Skin of body (tissue), 2 donors: ENCODE results near the gene GLMN. TPM values are rescaled to one million over a fixed set of nuclear protein-coding genes. Genes with fewer than 3 reads are reported as not detected.

Source experiments
- DNase-seq: peaks from one replicate; lab custom pipeline; 2025; lab: John Stamatoyannopoulos, UW
- total RNA-seq: library from RNA; depleted of rRNA; stranded (reverse); fragments of >200 nt; gene quantifications from one replicate; pipeline ENCODE4 v1.2.3, GENCODE V29; 2014

Gene GLMN
- 16.2 TPM for total RNA-seq

GRCh38 chr1:92298573-92299476, at the start of gene GLMN, which contains the start of gene RPAP2:
GLMN (minus strand) TSS chr1:92298987; CDS start chr1:92297999, 988 bp downstream.
RPAP2 (plus strand) TSS chr1:92299059; CDS start chr1:92299074, 15 bp downstream.
- peak; percentile 67 for DNase-seq

- DNase-seq: no peak
These were observed 48.3 kb upstream of the GLMN start for GRCh38 chr1:92346866-92347640.

GRCh38 chr1:92343061-92343460, 44.3 kb upstream of the GLMN start:
- DNase-seq: no peak

GRCh38 chr1:92342401-92342800, 43.6 kb upstream of the GLMN start:
- DNase-seq: no peak

DNA sequence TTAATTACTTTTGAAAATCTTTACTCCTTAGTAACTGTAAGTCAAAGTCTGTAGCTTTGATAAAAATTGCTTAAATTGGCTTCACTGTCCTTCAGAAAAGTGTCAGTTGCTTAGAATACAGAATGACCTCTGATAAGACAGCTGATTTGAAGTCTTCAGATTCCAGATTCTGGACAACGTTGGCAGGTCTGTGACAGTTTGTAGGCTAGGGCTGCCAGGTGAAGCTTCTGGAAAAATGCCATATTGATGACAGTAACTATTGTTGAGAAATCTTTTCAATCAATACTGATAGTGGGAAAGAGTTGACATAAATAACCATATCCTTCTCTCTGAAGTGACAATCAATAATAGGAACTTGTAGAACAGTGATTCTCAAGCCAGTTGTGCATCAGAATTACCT, 41.4 kb upstream of the GLMN start:
- no peak for DNase-seq

DNA sequence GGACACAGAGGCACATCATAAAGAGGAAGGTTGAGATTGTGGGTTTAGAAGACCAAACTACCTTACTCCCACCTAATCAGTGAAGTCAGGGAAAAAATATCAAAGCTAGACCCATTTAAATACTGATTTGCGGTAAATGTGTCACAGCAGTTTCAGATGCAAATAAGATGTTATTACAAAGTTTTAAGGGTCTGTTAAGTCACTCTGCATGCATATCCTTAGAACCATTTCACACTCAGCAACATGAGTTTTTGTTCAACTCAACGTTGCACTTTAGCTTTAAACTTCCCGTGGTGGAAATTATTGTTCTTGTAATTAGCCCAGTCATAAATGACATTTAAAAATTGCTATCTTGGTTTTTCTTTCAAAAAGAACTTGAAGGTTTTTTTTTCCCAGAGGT, 34.9 kb upstream of the GLMN start:
- DNase-seq: no peak

- no peak for DNase-seq
These were observed 30.8 kb upstream of the GLMN start for GRCh38 chr1:92329347-92330129.

DNA sequence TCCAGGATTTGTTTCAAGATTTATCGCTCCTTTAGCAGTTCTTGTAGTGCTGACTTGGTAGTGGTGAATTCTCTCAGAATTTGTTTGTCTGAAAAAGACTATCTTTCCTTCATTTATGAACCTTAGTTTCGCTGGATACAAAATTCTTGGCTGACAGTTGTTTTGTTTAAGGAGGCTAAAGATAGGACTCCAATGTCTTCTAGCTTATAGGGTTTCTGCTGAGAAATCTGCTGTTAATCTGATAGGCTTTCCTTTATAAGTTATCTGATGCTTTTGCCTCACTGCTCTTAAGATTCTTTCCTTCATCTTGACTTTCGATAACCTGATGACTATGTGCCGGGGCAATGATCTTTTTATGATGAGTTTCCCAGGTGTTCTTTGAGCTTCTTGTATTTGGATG, 29.0 kb upstream of the GLMN start:
- DNase-seq: no peak

DNA sequence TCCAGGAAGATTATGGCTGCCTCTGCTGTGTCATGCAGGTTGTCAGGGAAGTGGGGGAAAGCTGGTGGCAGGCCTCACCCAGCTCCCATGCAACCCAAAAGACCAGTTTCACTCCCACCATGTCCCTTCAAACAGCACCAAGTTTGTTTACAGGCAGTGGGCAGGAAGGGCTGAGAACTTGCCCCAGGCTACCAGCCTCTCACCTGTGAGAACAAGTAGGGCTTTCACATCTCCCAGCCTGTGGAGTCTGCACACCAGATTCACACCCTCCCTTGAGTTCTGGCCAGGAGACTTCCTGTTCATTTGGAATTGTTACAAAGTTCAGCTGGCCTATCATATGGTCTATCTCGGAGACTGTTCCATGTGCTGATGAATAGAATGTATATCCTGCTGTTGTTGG, 27.9 kb upstream of the GLMN start:
- no peak for DNase-seq

DNA sequence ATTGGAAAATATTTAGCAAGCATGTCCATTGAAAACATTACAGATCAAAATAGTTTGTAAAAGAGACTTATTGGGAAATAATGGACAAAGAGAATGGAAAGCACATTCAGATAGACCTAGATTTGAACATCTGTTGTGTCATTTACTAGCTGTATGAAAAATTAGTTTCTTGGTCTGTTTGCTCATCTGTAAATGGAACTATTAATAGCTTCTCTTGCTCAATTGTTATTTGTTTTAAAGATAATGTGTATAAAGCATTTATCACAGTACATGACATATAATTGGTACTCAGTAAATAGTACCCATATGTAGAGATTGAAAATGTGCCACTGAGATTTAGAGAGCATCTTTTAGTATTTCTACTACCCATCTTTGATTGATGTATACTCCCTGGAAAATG, 26.0 kb upstream of the GLMN start:
- no peak for DNase-seq

GRCh38 chr1:92323473-92324453, 25.0 kb upstream of the GLMN start:
- DNase-seq: no peak

DNA sequence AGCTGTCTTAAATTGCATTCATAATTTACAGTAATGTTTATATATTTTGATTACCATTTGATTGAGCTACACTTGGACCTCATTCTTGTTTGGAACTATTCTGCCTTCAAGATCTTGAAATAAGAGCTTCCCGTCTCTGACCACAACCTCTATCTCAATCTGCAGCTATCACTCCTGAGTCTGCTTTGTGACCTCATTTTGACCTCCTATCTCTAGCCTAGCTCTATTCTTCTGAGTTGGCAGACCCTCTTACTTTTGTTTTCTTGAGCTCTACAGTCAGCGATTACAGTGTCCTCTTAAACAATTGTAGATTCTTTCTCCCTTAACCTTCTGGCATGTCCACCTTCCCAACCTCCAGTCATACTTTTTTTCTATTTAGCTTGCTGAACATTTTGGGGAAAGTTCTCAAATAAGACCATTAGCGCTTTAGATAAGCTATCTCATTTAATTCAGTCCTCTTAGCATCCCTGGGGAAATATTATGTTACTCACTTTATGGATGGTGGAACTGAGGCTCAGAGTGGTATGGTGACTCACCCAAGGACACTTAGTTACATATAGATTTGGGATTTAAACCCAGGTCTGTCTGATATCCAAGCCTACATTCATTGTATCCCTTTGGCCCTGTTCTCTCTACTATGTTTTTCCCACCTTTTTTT, 19.2 kb upstream of the GLMN start:
- DNase-seq: no peak

DNA sequence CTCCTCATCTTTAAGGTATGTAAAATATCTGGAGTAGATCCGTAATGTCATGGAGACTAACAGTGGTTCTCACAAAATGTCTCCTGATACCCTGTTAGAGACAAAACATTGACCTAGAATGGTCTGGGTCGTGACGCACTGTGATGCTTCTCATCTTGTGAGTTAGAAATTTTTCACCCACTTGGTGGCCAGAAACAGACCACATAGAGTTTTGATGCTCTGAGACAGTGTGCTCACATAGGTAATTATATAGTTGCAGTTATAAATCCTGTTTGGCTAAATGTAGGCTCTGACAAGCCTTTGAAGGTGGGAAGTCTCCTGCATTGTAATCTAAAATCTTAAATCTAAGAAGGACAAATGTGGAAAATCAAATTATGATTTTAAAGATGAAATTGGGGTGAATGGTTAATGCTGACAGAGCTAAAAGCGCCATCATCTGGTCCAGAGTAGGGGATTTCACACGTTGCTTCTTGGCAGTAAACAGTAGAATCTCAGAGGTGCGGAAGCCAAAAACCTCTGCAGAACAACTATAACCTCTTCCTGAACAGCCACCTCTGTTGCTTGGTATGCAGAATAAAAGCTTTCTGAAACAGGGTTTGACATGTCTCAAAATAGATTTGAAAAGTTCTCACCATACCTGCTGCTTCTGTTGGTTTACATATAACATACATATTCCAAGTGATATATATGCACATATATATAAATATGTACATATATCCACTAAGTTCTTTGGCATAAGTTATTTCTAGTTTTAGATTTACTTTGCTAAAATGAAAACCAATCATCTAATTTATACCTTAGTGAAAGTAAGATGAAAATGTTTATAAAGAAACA, 17.2 kb upstream of the GLMN start:
- DNase-seq: no peak

- no peak for DNase-seq
These were observed 15.2 kb upstream of the GLMN start for GRCh38 chr1:92314024-92314423.

DNA sequence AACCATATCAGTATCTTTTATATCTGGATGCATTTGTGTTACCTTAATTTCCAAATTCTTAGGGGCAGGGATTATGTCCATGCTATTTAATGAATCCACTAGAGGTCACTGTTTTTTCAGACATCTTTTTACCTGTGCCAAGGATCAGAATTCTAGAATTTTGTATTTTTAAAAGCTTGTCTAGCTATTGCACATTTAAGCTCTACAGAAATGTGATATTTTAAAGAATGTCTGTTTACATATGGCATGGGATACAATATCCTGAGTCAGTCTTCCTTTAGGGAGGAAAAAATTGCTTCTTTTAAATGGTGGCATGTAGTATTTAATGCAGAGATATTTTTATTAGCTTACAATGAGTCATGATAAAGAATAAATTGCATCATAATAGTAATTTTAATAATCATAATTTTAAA, 11.4 kb upstream of the GLMN start:
- DNase-seq: no peak

GRCh38 chr1:92307980-92308379, 9.2 kb upstream of the GLMN start:
- no peak for DNase-seq

DNA sequence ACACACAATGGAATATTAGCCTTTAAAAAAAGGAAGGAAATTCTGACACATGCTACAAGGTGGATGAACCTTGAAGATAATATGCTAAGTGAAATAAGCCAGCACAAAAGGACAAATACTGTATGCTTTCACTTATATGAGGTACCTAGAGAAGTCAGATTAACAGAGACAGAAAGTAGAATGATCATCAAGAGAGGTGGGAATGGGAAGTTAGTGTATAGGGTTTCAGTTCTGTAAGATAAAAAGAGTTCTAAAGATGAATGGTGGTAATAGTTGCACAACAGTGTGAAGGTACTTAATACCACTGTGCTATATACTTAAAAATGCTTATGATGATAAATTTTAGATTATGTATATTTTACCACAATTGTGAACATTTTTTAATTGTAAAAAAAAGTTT, 7.2 kb upstream of the GLMN start:
- no peak for DNase-seq

- DNase-seq: no peak
These were observed 2.2 kb upstream of the GLMN start for GRCh38 chr1:92301021-92301420.
